Measurements from ENCODE around the gene NIM1K. TPM values are rescaled to one million over a fixed set of nuclear protein-coding genes. Genes with fewer than 3 reads are reported as not detected.
"Not testable (repeated sequence)": the region's sequence is repeated elsewhere in the genome, so short reads cannot be mapped to it uniquely, and the experiment has no call there.

NIM1K gene
- polyA plus RNA-seq, 1 experiment = 1.3 TPM

DNA sequence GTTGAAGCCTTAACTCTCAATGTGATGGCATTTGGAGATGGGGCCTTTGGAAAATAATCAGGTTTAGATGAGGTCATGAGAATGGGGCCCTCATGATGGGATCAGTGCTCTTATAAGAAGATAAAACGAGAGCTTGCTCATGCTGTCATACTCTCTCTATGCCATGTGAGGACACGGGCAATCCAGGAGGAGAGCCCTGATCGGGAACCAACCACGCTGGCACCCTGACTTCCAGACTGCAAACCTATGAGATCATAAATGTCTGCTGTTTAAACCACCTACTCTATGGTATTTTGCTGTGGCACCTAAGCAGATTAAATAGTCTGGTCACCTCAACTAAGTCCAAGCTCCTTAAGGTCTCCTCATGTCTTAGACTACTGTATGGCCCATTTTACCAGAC is 111.2 kb downstream of the NIM1K start:
- CTCF ChIA-PET = interaction anchor here (1.4 to 2.3 kb wide), 3 partner anchors 87 to 198 kb away, joined by 4 to 8 read pairs (median 6); no protein-coding TSS in a partner anchor
- DNase-seq (ENCODE audit: low read depth) = no peak

DNA sequence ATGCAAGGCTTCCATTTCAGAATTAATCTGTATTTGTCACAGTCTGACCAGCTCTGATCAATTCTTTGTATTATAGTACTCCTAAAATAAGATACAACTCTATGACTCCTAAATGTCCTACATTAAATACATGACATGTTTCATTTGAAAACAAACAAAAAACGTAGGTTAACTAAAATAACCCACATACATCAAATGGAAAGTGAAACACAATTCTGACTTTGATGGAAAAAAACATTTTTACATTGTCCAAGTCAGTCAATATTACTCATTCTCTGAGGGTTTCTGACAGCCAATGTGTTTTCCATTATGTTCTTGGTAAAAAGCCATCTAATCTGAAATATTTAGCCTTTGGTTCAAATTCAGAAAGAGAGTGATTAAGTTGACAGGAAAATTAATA is 112.5 kb downstream of the NIM1K start:
- Histone ChIP-seq H3K36me3 (ENCODE audit: control insufficient read depth, insufficient read depth, low read length) (no peaks in the 10 kb centered on the region), H3K27me3 (ENCODE audit: control insufficient read depth, insufficient read depth, low read length) (no peaks in the 10 kb centered on the region), H3K4me3 (ENCODE audit: low read depth, low read length) (no peak overlapping the region)
- CTCF ChIA-PET = interaction anchor here (1.3 to 2.6 kb wide), 5 partner anchors 9 to 199 kb away, joined by 3 to 20 read pairs (median 6); no protein-coding TSS in a partner anchor
- TF ChIP-seq, protein P1, sequence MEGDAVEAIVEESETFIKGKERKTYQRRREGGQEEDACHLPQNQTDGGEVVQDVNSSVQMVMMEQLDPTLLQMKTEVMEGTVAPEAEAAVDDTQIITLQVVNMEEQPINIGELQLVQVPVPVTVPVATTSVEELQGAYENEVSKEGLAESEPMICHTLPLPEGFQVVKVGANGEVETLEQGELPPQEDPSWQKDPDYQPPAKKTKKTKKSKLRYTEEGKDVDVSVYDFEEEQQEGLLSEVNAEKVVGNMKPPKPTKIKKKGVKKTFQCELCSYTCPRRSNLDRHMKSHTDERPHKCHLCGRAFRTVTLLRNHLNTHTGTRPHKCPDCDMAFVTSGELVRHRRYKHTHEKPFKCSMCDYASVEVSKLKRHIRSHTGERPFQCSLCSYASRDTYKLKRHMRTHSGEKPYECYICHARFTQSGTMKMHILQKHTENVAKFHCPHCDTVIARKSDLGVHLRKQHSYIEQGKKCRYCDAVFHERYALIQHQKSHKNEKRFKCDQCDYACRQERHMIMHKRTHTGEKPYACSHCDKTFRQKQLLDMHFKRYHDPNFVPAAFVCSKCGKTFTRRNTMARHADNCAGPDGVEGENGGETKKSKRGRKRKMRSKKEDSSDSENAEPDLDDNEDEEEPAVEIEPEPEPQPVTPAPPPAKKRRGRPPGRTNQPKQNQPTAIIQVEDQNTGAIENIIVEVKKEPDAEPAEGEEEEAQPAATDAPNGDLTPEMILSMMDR (IDR thresholded peaks at IDR 0.05; ENCODE audit: insufficient read depth, low read depth, low read length) = no peak
- POLR2A ChIA-PET = no interaction called here
- no peak for DNase-seq (ENCODE audit: low read depth)

More for the DNA sequence above, 111.2 kb downstream of the NIM1K start:
- TF ChIP-seq, protein P1 (IDR thresholded peaks at IDR 0.05; ENCODE audit: insufficient read depth, low read depth, low read length) = no peak
- no peak overlapping the region for H3K4me3 ChIP-seq (ENCODE audit: low read depth, low read length)
- POLR2A ChIA-PET = no interaction called here
- peaks cover 2% of the 10 kb centered on the region for H3K36me3 ChIP-seq (ENCODE audit: control insufficient read depth, insufficient read depth, low read length)
- H3K27me3 ChIP-seq (ENCODE audit: control insufficient read depth, insufficient read depth, low read length) = no peaks in the 10 kb centered on the region

- ChIA-PET POLR2A (interaction anchor here (1.0 kb wide), 1 partner anchor 185 kb away, joined by 3 read pairs; no protein-coding TSS in a partner anchor), CTCF (interaction anchor here (0.7 to 2.6 kb wide), 20 partner anchors 10 to 397 kb away, joined by 3 to 20 read pairs (median 3); no protein-coding TSS in a partner anchor)
- TF ChIP-seq, protein P1 (IDR thresholded peaks at IDR 0.05; ENCODE audit: insufficient read depth, low read depth, low read length) = peak; percentile 73
- no peaks in the 10 kb centered on the region for H3K27me3 ChIP-seq (ENCODE audit: control insufficient read depth, insufficient read depth, low read length)
- no peak overlapping the region for H3K4me3 ChIP-seq (ENCODE audit: low read depth, low read length)
- no peaks in the 10 kb centered on the region for H3K36me3 ChIP-seq (ENCODE audit: control insufficient read depth, insufficient read depth, low read length)
- no peak for DNase-seq (ENCODE audit: low read depth)
Observed at GRCh38 chr5:43305948-43306565, 114.0 kb downstream of the NIM1K start.

- H3K36me3 ChIP-seq (ENCODE audit: control insufficient read depth, insufficient read depth, low read length); POLR2A ChIA-PET; DNase-seq (ENCODE audit: low read depth); H3K4me3 ChIP-seq (ENCODE audit: low read depth, low read length); H3K27me3 ChIP-seq (ENCODE audit: control insufficient read depth, insufficient read depth, low read length): not testable (repeated sequence)
- CTCF ChIA-PET = interaction anchor here (1.0 to 2.6 kb wide), 10 partner anchors 10 to 395 kb away, joined by 3 to 20 read pairs (median 4); no protein-coding TSS in a partner anchor
Observed at GRCh38 chr5:43306954-43307353, 114.9 kb downstream of the NIM1K start.

- POLR2A ChIA-PET = no interaction called here
- H3K36me3 ChIP-seq (ENCODE audit: control insufficient read depth, insufficient read depth, low read length) = no peaks in the 10 kb centered on the region
- CTCF ChIA-PET = interaction anchor here (0.7 to 1.1 kb wide), 2 partner anchors 81 to 204 kb away, joined by 3 to 4 read pairs; no protein-coding TSS in a partner anchor
- H3K27me3 ChIP-seq (ENCODE audit: control insufficient read depth, insufficient read depth, low read length) = no peaks in the 10 kb centered on the region
- DNase-seq (ENCODE audit: low read depth) = no peak
- H3K4me3 ChIP-seq (ENCODE audit: low read depth, low read length) = no peak overlapping the region
- TF ChIP-seq, protein P1 (IDR thresholded peaks at IDR 0.05; ENCODE audit: insufficient read depth, low read depth, low read length) = no peak
Observed at GRCh38 chr5:43309122-43309521, 117.1 kb downstream of the NIM1K start.
